ENCODE data around the gene TSEN54. TPM values are rescaled to one million over a fixed set of nuclear protein-coding genes. Genes with fewer than 3 reads are reported as not detected.

The TSEN54 gene
- total RNA-seq, 1 experiment from 2014 or later, result 87.3 TPM

GRCh38 chr17:75571197-75571884 is 55.0 kb downstream of the TSEN54 start:
- intact Hi-C loops (cut with micrococcal nuclease), result no loop called here
- CTCF ChIA-PET, result no interaction called here
- Histone ChIP-seq H3K36me3 (ENCODE audit: control insufficient read depth in 1 of 2, insufficient read depth in 2 of 2, low read length in 2 of 2) (peaks cover 12 to 15% of the 10 kb centered on the region in 2 experiments; a peak in 3 of 4 replicates), H3K9ac (ENCODE audit: low read length) (no peak overlapping the region), H3K27ac (ENCODE audit: low read depth, low read length) (peak overlapping the region; percentile 10; the same call in 1 of the 2 replicates), H3K4me2 (ENCODE audit: low read length) (no peak overlapping the region), H3K9me2 (ENCODE audit: insufficient read depth) (no peaks in the 10 kb centered on the region), H3K79me2 (ENCODE audit: insufficient read depth, low read length) (no peaks in the 10 kb centered on the region), H4K20me1 (ENCODE audit: insufficient read depth) (no peaks in the 10 kb centered on the region), H3K4me3 (replicated peaks in 1 of 2; ENCODE audit: low read depth in 1 of 2, low read length in 2 of 2) (no peak overlapping the region), H2AFZ (ENCODE audit: low read depth, low read length, poor library complexity, severe bottlenecking) (no peak overlapping the region), H3K27me3 (ENCODE audit: insufficient read depth, low read length) (no peaks in the 10 kb centered on the region), H3K9me3 (ENCODE audit: control insufficient read depth in 1 of 2, insufficient read depth in 1 of 2, low read depth in 1 of 2, low read length in 2 of 2) (no peaks in the 10 kb centered on the region), H3K4me1 (ENCODE audit: control insufficient read depth in 1 of 2, insufficient read depth in 2 of 2, low read length in 2 of 2) (no peaks in the 10 kb centered on the region)
- RAD21 ChIA-PET (ENCODE audit: low non-redundant PET in 1 of 2, low total read pairs in 2 of 2, uncharacterized antibody in 2 of 2, unreplicated experiment in 2 of 2), result no interaction called here
- TF ChIP-seq SP1 (IDR thresholded peaks at IDR 0.05; ENCODE audit: low read depth) (no peak), FOSL1 (IDR thresholded peaks at IDR 0.05; ENCODE audit: low read depth) (no peak), JUND (IDR thresholded peaks at IDR 0.05) (no peak), TCF7L2 (IDR thresholded peaks at IDR 0.05; ENCODE audit: borderline replicate concordance, extremely low read depth, insufficient read depth, insufficient read length) (no peak), ELF1 (IDR thresholded peaks at IDR 0.05; ENCODE audit: borderline replicate concordance, low read depth) (no peak), REST (IDR thresholded peaks at IDR 0.05; ENCODE audit: low read depth) (no peak), CTCF (IDR thresholded peaks at IDR 0.05 in 2 of 3, conservative IDR thresholded peaks at IDR 0.05 in 1 of 3; ENCODE audit: borderline replicate concordance in 1 of 3, insufficient read depth in 1 of 3, low read depth in 2 of 3, low read length in 2 of 3) (no peak), CBX3 (IDR thresholded peaks at IDR 0.05; ENCODE audit: low read depth) (no peak), ZBTB33 (IDR thresholded peaks at IDR 0.05; ENCODE audit: extremely low read depth, insufficient replicate concordance, low read length) (no peak)
- ATAC-seq, result no peak
- DNase-seq (ENCODE audit: low read depth, low spot score), result no peak
- no TSS peak for BruUV-seq (replicated peaks)
- POLR2A ChIA-PET, result no interaction called here
